ENCODE results near the gene ZGPAT.

DNA sequence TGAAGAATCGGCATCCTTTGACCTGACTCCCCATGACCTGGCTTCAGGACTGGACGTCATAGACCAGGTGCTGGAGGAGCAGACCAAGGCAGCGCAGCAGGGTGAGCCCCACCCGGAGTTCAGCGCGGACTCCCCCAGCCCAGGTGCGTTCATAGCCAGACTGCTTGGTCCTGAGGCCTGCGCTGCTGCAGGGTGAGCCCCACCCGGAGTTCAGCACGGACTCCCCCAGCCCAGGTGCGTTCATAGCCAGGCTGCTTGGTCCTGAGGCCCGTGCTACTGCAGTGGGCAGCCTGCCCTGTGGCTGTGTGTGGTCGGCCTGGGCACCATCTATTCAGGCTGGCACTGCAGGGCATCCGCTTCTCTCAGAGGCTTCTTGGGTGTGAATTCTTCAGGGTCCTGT is 33.9 kb upstream of the ZGPAT start:
- TF ChIP-seq, protein P1, sequence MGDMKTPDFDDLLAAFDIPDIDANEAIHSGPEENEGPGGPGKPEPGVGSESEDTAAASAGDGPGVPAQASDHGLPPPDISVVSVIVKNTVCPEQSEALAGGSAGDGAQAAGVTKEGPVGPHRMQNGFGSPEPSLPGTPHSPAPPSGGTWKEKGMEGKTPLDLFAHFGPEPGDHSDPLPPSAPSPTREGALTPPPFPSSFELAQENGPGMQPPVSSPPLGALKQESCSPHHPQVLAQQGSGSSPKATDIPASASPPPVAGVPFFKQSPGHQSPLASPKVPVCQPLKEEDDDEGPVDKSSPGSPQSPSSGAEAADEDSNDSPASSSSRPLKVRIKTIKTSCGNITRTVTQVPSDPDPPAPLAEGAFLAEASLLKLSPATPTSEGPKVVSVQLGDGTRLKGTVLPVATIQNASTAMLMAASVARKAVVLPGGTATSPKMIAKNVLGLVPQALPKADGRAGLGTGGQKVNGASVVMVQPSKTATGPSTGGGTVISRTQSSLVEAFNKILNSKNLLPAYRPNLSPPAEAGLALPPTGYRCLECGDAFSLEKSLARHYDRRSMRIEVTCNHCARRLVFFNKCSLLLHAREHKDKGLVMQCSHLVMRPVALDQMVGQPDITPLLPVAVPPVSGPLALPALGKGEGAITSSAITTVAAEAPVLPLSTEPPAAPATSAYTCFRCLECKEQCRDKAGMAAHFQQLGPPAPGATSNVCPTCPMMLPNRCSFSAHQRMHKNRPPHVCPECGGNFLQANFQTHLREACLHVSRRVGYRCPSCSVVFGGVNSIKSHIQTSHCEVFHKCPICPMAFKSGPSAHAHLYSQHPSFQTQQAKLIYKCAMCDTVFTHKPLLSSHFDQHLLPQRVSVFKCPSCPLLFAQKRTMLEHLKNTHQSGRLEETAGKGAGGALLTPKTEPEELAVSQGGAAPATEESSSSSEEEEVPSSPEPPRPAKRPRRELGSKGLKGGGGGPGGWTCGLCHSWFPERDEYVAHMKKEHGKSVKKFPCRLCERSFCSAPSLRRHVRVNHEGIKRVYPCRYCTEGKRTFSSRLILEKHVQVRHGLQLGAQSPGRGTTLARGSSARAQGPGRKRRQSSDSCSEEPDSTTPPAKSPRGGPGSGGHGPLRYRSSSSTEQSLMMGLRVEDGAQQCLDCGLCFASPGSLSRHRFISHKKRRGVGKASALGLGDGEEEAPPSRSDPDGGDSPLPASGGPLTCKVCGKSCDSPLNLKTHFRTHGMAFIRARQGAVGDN (IDR thresholded peaks at IDR 0.05), result no peak
- TF ChIP-seq CREB1 (IDR thresholded peaks at IDR 0.05; ENCODE audit: low read depth) (no peak), JUNB (IDR thresholded peaks at IDR 0.05) (no peak)
- TF ChIP-seq, protein P2, sequence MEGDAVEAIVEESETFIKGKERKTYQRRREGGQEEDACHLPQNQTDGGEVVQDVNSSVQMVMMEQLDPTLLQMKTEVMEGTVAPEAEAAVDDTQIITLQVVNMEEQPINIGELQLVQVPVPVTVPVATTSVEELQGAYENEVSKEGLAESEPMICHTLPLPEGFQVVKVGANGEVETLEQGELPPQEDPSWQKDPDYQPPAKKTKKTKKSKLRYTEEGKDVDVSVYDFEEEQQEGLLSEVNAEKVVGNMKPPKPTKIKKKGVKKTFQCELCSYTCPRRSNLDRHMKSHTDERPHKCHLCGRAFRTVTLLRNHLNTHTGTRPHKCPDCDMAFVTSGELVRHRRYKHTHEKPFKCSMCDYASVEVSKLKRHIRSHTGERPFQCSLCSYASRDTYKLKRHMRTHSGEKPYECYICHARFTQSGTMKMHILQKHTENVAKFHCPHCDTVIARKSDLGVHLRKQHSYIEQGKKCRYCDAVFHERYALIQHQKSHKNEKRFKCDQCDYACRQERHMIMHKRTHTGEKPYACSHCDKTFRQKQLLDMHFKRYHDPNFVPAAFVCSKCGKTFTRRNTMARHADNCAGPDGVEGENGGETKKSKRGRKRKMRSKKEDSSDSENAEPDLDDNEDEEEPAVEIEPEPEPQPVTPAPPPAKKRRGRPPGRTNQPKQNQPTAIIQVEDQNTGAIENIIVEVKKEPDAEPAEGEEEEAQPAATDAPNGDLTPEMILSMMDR (IDR thresholded peaks at IDR 0.05 in 2 of 3, conservative IDR thresholded peaks at IDR 0.05 in 1 of 3; ENCODE audit: control insufficient read depth in 2 of 3, extremely low read depth in 1 of 3, insufficient read depth in 1 of 3, low read depth in 3 of 3, low read length in 3 of 3), result no peak

Data from GM12878 (cell line).